Ovary (tissue), 3 donors: Measurements from ENCODE around the gene PALD1.

ENCODE experiments used
- EP300 ChIP-seq: sonication (generic); formaldehyde crosslinking; IDR thresholded peaks from one replicate; pipeline ENCODE4 v1.6.1; 2017; ENCODE audit warnings: antibody characterized with exemption
- POLR2A ChIP-seq: fragments of 450-650 bp; IDR thresholded peaks from one replicate; pipeline ENCODE4 v1.6.1; 2017; ENCODE audit warnings: antibody characterized with exemption, mild to moderate bottlenecking, moderate library complexity
- TF ChIP-seq, protein P1 (sequence below), 3 donors: fragments of 450-650 bp in 2 of 3; fragments of 200-600 bp in 1 of 3; IDR thresholded peaks; one replicate each; pipeline versions ENCODE4 v1.5.1 to v1.8.0; 2016 to 2022; ENCODE audit warnings: antibody characterized with exemption in 3 of 3, mild to moderate bottlenecking in 1 of 3
- donor health status: DM: no; HTN: no; CAD: no.

DNA sequence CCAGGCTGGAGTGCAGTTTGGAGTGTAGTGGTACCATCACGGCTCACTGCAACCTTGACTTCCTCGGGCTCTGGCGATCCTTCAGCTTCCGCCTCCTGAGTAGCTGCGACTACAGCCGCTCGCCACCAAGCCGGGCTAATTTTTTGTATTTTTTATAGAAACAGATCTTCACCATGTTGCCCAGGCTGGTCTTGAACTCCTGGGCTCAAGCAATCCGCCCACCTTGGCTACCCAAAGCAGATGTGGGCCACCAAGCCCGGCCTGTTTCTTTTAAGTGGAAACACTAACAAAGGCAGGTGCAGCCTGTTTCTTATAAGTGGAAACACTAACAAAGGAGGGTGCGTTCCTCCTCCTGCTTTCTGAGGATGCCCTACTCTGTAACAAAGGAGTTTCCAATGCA, 105.8 kb downstream of the PALD1 start:
- TF ChIP-seq, protein P1, sequence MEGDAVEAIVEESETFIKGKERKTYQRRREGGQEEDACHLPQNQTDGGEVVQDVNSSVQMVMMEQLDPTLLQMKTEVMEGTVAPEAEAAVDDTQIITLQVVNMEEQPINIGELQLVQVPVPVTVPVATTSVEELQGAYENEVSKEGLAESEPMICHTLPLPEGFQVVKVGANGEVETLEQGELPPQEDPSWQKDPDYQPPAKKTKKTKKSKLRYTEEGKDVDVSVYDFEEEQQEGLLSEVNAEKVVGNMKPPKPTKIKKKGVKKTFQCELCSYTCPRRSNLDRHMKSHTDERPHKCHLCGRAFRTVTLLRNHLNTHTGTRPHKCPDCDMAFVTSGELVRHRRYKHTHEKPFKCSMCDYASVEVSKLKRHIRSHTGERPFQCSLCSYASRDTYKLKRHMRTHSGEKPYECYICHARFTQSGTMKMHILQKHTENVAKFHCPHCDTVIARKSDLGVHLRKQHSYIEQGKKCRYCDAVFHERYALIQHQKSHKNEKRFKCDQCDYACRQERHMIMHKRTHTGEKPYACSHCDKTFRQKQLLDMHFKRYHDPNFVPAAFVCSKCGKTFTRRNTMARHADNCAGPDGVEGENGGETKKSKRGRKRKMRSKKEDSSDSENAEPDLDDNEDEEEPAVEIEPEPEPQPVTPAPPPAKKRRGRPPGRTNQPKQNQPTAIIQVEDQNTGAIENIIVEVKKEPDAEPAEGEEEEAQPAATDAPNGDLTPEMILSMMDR (IDR thresholded peaks at IDR 0.05), result no peak
- TF ChIP-seq POLR2A (no peak), EP300 (no peak)
